ENCODE data around the gene CFAP61.

CFAP61 gene

DNA sequence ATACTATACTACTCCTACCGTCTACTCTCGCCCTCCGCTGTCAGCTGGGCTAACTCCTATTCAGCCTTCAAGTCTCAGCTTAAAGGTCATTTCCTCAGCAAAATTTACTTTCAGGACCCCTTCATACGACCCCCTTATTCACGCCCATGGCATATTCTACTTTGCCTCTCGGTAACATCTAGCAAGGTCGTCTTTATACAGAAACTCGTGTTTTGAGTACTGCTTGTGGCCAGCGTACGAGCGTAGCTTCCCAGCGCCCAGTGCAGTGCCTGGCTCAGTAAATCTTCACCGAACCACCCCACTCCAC lies 612 bp upstream of the CFAP61 start:
- peaks cover 52% of the 10 kb centered on the region for H3K36me3 Mint-ChIP-seq (ENCODE audit: insufficient read depth)
- ATAC-seq (replicated peaks) (peak; percentile 19), DNase-seq (no peak)
- peak overlapping the region; percentile 96 to 98 for H3K27ac Mint-ChIP-seq
- H3K4me1 Mint-ChIP-seq (ENCODE audit: low read depth in 2 of 2), result peaks cover 15 to 19% of the 10 kb centered on the region in 2 donors
- H3K27me3 Mint-ChIP-seq, result peaks cover 0 to 8% of the 10 kb centered on the region in 2 donors
- no peaks in the 10 kb centered on the region for H3K9me3 Mint-ChIP-seq
- H3K4me3 Mint-ChIP-seq, result peak overlapping the region; percentile 95 to 97

DNA sequence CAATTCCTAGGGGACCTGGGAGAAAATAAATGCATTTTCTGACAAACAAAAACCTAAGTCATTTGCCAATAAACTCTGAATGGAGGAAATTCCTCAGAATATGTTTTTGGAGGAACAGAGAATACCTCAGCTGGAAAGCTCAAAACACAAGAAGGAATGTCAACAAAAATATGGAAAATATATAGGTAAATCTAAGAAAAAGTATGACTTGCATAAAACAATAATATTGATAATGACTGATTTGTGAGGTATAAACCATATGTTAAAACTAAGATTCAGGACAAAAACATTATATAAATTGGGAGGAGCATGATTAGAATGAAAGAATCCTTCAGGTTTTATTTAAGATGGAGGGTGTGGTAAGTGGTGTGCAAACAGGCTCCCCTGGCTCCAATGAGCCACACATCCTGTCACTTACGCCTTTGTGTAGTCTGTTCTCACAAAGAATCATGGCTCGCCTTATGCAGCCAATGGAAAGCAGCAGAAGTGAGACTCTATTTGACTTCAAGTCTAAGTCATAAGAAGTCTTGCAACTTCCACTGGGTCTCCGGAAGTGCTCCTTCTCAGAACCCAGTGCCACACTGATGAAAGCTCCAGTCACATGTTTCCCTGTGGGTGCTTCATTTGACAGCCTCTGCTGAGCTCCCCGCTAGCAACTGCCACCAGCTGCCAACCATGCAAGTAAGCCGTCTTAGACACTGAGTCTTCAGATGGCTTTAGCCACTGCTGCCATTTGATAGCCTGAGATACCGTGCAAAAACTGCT lies 8.1 kb downstream of the CFAP61 start:
- Mint-ChIP-seq H3K4me3 (no peak overlapping the region), H3K27ac (no peak overlapping the region), H3K27me3 (peaks cover 12 to 34% of the 10 kb centered on the region in 2 donors), H3K4me1 (ENCODE audit: low read depth in 2 of 2) (no peaks in the 10 kb centered on the region), H3K36me3 (ENCODE audit: insufficient read depth) (no peaks in the 10 kb centered on the region), H3K9me3 (no peaks in the 10 kb centered on the region)
- no peak for DNase-seq
- no peak for ATAC-seq (replicated peaks)

DNA sequence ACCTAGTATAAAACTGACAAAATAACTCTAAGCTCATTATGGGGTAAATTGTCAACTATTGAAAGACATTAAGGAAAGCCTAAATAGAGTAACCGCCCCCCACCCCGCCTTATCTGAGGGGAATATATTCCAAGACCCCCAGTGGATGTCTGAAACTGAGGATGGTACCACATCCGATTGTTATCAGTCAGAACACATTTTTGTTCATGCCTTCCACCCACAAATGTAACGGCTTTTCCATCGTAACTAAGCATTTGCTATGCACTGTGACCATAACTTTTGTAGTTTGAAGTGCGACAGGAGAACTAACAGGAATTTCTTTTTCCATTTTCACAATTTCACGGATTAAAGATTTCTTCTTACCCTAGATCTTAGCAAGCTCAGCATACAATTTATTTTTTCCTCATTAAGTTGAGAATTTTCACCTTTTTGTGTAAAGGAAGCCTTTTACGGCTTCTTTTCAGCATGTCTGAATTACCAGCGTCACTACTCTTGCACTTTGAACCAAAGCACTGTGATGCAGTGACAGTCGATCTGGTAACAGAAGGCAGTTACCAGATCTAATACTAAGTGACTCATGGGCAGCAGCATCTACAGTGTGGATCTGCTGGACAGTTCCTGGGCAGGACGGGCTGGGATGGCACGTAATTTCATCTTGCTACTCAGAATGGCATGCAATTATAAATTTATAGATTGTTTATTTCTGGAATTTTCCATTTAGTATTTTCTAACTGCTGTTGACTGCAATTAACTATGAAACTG lies 11.8 kb downstream of the CFAP61 start:
- H3K27me3 Mint-ChIP-seq, result peaks cover 12 to 44% of the 10 kb centered on the region in 2 donors
- H3K27ac Mint-ChIP-seq, result no peak overlapping the region
- no peaks in the 10 kb centered on the region for H3K36me3 Mint-ChIP-seq (ENCODE audit: insufficient read depth)

GRCh38 chr20:20065361-20065760 lies 13.0 kb downstream of the CFAP61 start:
- no peaks in the 10 kb centered on the region for H3K9me3 Mint-ChIP-seq
- ATAC-seq (replicated peaks) (no peak), DNase-seq (no peak)
- peaks cover 12 to 44% of the 10 kb centered on the region in 2 donors for H3K27me3 Mint-ChIP-seq
- no peaks in the 10 kb centered on the region for H3K4me1 Mint-ChIP-seq (ENCODE audit: low read depth in 2 of 2)
- H3K4me3 Mint-ChIP-seq, result no peak overlapping the region
- H3K36me3 Mint-ChIP-seq (ENCODE audit: insufficient read depth), result no peaks in the 10 kb centered on the region
- no peak overlapping the region for H3K27ac Mint-ChIP-seq

More for the DNA sequence above, 11.8 kb downstream of the CFAP61 start:
- H3K4me3 Mint-ChIP-seq, result no peak overlapping the region
- ATAC-seq (replicated peaks), result no peak
- no peaks in the 10 kb centered on the region for H3K4me1 Mint-ChIP-seq (ENCODE audit: low read depth in 2 of 2)
- no peak for DNase-seq
- H3K9me3 Mint-ChIP-seq, result no peaks in the 10 kb centered on the region

GRCh38 chr20:20070871-20071726 lies 18.8 kb downstream of the CFAP61 start:
- H3K27ac Mint-ChIP-seq, result no peak overlapping the region
- H3K4me1 Mint-ChIP-seq (ENCODE audit: low read depth in 2 of 2), result no peaks in the 10 kb centered on the region

DNA sequence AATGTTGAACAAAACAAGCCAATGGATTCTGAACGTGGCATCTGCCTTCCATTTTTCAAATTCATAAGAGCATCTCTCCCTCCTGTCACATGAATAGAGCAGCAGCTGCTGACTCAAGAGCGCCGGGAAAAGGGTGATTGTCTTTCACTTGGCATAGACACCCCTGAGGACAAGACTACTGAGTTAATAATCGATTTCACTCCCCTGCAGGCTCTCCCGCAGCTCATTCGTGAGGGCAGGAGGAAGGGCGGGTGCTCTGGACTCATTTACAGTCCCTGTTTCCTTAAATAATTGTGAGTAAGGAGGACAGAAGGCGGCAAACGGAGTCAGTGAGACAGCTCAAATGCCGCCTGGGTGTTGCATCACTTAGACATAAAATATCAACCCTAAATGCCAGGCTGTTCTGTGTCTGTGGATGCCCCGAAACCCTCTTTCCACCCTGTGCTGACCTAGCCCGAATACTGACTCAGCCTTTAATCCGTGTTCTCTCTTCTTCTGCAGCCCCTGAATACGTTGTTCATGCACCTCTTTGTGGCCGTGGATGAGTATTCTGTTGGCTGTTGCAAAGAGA lies 21.6 kb downstream of the CFAP61 start:
- H3K27ac Mint-ChIP-seq, result no peak overlapping the region
- DNase-seq, result no peak
- no peaks in the 10 kb centered on the region for H3K4me1 Mint-ChIP-seq (ENCODE audit: low read depth in 2 of 2)
- no peak overlapping the region for H3K4me3 Mint-ChIP-seq
- no peaks in the 10 kb centered on the region for H3K9me3 Mint-ChIP-seq
- peaks cover 13 to 18% of the 10 kb centered on the region in 2 donors for H3K27me3 Mint-ChIP-seq
- H3K36me3 Mint-ChIP-seq (ENCODE audit: insufficient read depth), result no peaks in the 10 kb centered on the region
- ATAC-seq (replicated peaks), result no peak

More at GRCh38 chr20:20070871-20071726, 18.8 kb downstream of the CFAP61 start:
- H3K9me3 Mint-ChIP-seq, result no peaks in the 10 kb centered on the region
- DNase-seq (no peak), ATAC-seq (replicated peaks) (no peak)
- no peaks in the 10 kb centered on the region for H3K36me3 Mint-ChIP-seq (ENCODE audit: insufficient read depth)
- H3K27me3 Mint-ChIP-seq, result peaks cover 5 to 29% of the 10 kb centered on the region in 2 donors
- no peak overlapping the region for H3K4me3 Mint-ChIP-seq

GRCh38 chr20:20075032-20075431 lies 22.7 kb downstream of the CFAP61 start:
- no peak for ATAC-seq (replicated peaks)
- Mint-ChIP-seq H3K4me1 (ENCODE audit: low read depth in 2 of 2) (no peaks in the 10 kb centered on the region), H3K27me3 (peaks cover 13 to 17% of the 10 kb centered on the region in 2 donors), H3K9me3 (no peaks in the 10 kb centered on the region), H3K27ac (no peak overlapping the region), H3K4me3 (no peak overlapping the region), H3K36me3 (ENCODE audit: insufficient read depth) (no peaks in the 10 kb centered on the region)
- DNase-seq, result no peak

- peaks cover 13 to 17% of the 10 kb centered on the region in 2 donors for H3K27me3 Mint-ChIP-seq
- no peak for DNase-seq
- no peak for ATAC-seq (replicated peaks)
- no peaks in the 10 kb centered on the region for H3K4me1 Mint-ChIP-seq (ENCODE audit: low read depth in 2 of 2)
- no peak overlapping the region for H3K4me3 Mint-ChIP-seq
- no peak overlapping the region for H3K27ac Mint-ChIP-seq
- H3K36me3 Mint-ChIP-seq (ENCODE audit: insufficient read depth), result no peaks in the 10 kb centered on the region
- H3K9me3 Mint-ChIP-seq, result no peaks in the 10 kb centered on the region
These were observed 24.1 kb downstream of the CFAP61 start for GRCh38 chr20:20076297-20077065.

- H3K4me1 Mint-ChIP-seq (ENCODE audit: low read depth in 2 of 2), result no peaks in the 10 kb centered on the region
- DNase-seq (no peak), ATAC-seq (replicated peaks) (no peak)
- no peaks in the 10 kb centered on the region for H3K9me3 Mint-ChIP-seq
- no peak overlapping the region for H3K4me3 Mint-ChIP-seq
- peaks cover 12 to 15% of the 10 kb centered on the region in 2 donors for H3K27me3 Mint-ChIP-seq
- no peak overlapping the region for H3K27ac Mint-ChIP-seq
- no peaks in the 10 kb centered on the region for H3K36me3 Mint-ChIP-seq (ENCODE audit: insufficient read depth)
These were observed 25.7 kb downstream of the CFAP61 start for GRCh38 chr20:20078041-20078440.

GRCh38 chr20:20079102-20079784 lies 26.9 kb downstream of the CFAP61 start:
- Mint-ChIP-seq H3K4me1 (ENCODE audit: low read depth in 2 of 2) (no peaks in the 10 kb centered on the region), H3K36me3 (ENCODE audit: insufficient read depth) (no peaks in the 10 kb centered on the region), H3K9me3 (no peaks in the 10 kb centered on the region), H3K27me3 (peaks cover 8 to 9% of the 10 kb centered on the region in 2 donors), H3K4me3 (no peak overlapping the region), H3K27ac (no peak overlapping the region)
- DNase-seq, result no peak
- ATAC-seq (replicated peaks), result no peak

DNA sequence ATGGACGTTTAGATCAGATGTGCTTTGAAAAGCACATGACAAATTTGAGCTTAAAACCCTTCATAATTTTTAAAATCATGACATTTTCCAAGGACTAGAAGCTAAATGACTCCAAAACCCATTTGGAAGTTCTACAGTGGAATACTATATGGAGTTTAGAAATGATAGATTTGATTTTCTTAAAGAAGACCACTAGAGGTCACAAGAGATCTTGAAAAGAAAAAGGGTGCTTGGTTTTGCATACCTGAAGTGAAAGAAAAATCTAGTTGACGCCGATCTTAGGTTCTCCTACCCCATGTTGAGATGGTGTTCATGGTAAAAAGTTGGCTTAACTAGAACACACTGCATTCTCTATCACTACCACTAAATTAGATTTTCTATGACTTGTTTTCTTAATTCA lies 31.5 kb downstream of the CFAP61 start:
- Mint-ChIP-seq H3K27ac (no peak overlapping the region), H3K36me3 (ENCODE audit: insufficient read depth) (peaks cover 3% of the 10 kb centered on the region), H3K9me3 (no peaks in the 10 kb centered on the region), H3K4me1 (ENCODE audit: low read depth in 2 of 2) (no peaks in the 10 kb centered on the region), H3K4me3 (no peak overlapping the region), H3K27me3 (peaks cover 6 to 11% of the 10 kb centered on the region in 2 donors)
- peak; percentile 56 for ATAC-seq (replicated peaks)
- no peak for DNase-seq

DNA sequence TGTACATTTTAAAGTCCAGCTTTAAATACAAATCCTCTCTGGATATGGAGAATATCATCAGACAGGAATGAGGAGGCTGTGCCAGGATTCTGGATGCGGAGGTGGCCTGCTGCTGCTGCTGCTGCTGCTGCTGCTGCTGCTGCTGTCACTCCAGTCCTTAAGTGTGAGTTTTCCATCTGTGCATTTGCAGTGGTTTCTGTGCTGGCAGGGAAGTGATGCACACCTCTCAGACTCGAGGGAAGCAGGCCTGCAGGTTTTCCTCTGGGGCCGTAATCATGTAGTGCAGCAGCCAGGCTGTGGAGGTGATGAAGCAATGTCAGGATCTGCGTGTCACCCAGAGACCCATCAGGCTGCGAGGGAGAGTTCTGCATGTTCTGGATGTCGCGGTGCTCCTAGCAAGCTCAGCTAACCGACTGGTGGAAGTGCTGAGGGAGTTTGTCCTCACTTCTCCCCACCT lies 32.0 kb downstream of the CFAP61 start:
- Mint-ChIP-seq H3K9me3 (no peaks in the 10 kb centered on the region), H3K27me3 (peaks cover 6 to 11% of the 10 kb centered on the region in 2 donors), H3K4me1 (ENCODE audit: low read depth in 2 of 2) (no peaks in the 10 kb centered on the region), H3K27ac (no peak overlapping the region), H3K36me3 (ENCODE audit: insufficient read depth) (peaks cover 3% of the 10 kb centered on the region), H3K4me3 (no peak overlapping the region)
- ATAC-seq (replicated peaks), result no peak
- DNase-seq, result no peak

All from effector memory CD8-positive, alpha-beta T cell (primary cell).